DND-41 (cell line): ENCODE measurements around the gene TEC.
A peak's percentile ranks its signal among the peaks of the same experiment; 100 is the strongest.

Source experiments
- ATAC-seq: fragments of 200-7000 bp; cut with Tn5 transposase; 3 replicates; pipeline ENCODE4 v1.9.1; 2021; ENCODE audit warnings: low read depth; ENCODE audit not compliant: insufficient read depth
- DNase-seq: peaks from one replicate; pipeline ENCODE4 v3.0.0-alpha.2; 2020
- H2AFZ ChIP-seq: 2 replicates; pipeline ENCODE4 v1.6.0; 2012; ENCODE audit warnings: low read depth, low read length
- H3K27ac ChIP-seq: 2 replicates; pipeline ENCODE4 v1.5.1; 2012; ENCODE audit warnings: low read length, inconsistent platforms
- H3K27me3 ChIP-seq: fragments of 200-600 bp; sonication (generic); 2 replicates; pipeline ENCODE4 v1.6.0; 2012; ENCODE audit warnings: low read length, mild to moderate bottlenecking, inconsistent platforms; ENCODE audit not compliant: insufficient read depth, poor library complexity
- H3K36me3 ChIP-seq: 2 replicates; pipeline ENCODE4 v1.5.1; 2012; ENCODE audit warnings: low read length, inconsistent platforms; ENCODE audit not compliant: insufficient read depth
- H3K4me1 ChIP-seq: 2 replicates; pipeline ENCODE4 v1.5.1; 2012; ENCODE audit warnings: mild to moderate bottlenecking, low read length; ENCODE audit not compliant: insufficient read depth
- H3K4me2 ChIP-seq: 2 replicates; pipeline ENCODE4 v1.6.0; 2012; ENCODE audit warnings: mild to moderate bottlenecking, moderate library complexity, low read length, inconsistent platforms; ENCODE audit not compliant: insufficient read depth
- H3K4me3 ChIP-seq, 2 experiments: fragments of 200-600 bp in 1 of 2; shearing (Covaris generic) in 1 of 2; 2 replicates each; pipeline ENCODE4 v1.5.1; 2012 to 2016; ENCODE audit warnings: inconsistent platforms in 2 of 2, low read length in 2 of 2, mild to moderate bottlenecking in 2 of 2, low read depth in 1 of 2, moderate library complexity in 1 of 2
- H3K79me2 ChIP-seq: 2 replicates; pipeline ENCODE4 v1.6.0; 2012; ENCODE audit warnings: low read length, inconsistent platforms; ENCODE audit not compliant: insufficient read depth
- H3K9ac ChIP-seq: 2 replicates; pipeline ENCODE4 v1.6.0; 2012; ENCODE audit warnings: low read depth, mild to moderate bottlenecking, inconsistent platforms, low read length, moderate library complexity
- H3K9me3 ChIP-seq: 2 replicates; pipeline ENCODE4 v1.5.1; 2012; ENCODE audit warnings: low read length, moderate library complexity, mild to moderate bottlenecking, inconsistent platforms; ENCODE audit not compliant: insufficient read depth, severe bottlenecking
- H4K20me1 ChIP-seq: 2 replicates; pipeline ENCODE4 v1.6.0; 2012; ENCODE audit warnings: low read length; ENCODE audit not compliant: insufficient read depth
- CTCF ChIP-seq: IDR thresholded peaks from 2 replicates; pipeline ENCODE4 v1.5.1; 2012; ENCODE audit warnings: borderline replicate concordance, low read length, moderate library complexity, mild to moderate bottlenecking; ENCODE audit not compliant: poor library complexity, severe bottlenecking; ENCODE audit errors: extremely low read depth
- EZH2 ChIP-seq: IDR thresholded peaks from 3 replicates; pipeline ENCODE4 v1.6.1; 2012; ENCODE audit warnings: borderline replicate concordance, low read depth, mild to moderate bottlenecking, moderate library complexity, low read length, inconsistent platforms; ENCODE audit not compliant: severe bottlenecking

The TEC gene

DNA sequence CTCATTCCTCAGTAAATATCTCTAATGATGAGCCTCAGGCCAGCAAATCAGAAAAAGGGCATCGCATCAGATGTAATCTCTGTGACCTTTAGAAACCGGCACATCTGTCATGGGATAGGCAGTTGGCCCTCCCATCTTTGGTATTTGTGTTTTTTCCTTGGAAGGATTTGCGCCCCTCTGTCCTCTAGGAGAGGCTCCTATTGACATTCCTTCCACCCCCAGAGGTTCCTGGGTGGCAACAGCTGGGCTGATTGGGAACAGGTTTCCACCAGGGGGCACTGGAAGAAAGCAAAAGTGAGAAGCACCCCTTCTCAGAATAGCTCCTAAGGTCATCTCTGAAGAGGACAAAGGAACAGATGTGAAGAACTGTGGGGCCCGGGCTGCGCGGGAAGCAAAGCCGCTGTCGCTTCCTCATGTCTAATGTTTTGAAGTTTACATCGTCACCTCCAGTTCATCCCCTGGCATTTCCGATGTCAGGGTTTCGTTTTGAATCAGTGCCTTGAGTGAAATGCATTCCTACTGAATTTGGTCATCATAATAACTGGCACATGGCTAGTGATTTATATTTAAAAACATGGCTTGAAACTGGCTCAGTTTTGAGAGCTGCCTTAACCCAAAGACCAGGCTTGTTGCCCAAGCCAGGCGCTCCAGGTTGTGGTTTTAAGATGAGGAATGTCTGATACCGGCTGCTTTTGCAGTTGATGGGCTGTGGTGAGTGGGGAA, 141.8 kb downstream of the TEC start:
- H4K20me1 ChIP-seq: no peaks in the 10 kb centered on the region
- no peak overlapping the region for H3K4me3 ChIP-seq
- H2AFZ ChIP-seq: no peak overlapping the region
- H3K36me3 ChIP-seq: no peaks in the 10 kb centered on the region
- H3K9me3 ChIP-seq: no peaks in the 10 kb centered on the region
- H3K9ac ChIP-seq: no peak overlapping the region
- DNase-seq (peak; percentile 18), ATAC-seq (0 out of 3 replicates have a peak, but pooled peaks have one; percentile 42)
- no peak overlapping the region for H3K4me2 ChIP-seq
- H3K4me1 ChIP-seq: no peaks in the 10 kb centered on the region
- H3K27me3 ChIP-seq: peaks cover 5% of the 10 kb centered on the region
- H3K27ac ChIP-seq: no peak overlapping the region
- TF ChIP-seq CTCF (peak; percentile 47), EZH2 (no peak)
- no peaks in the 10 kb centered on the region for H3K79me2 ChIP-seq

GRCh38 chr4:48127231-48127630, 142.4 kb downstream of the TEC start:
- no peak for ATAC-seq
- Histone ChIP-seq H3K4me2 (no peak overlapping the region), H3K36me3 (no peaks in the 10 kb centered on the region), H3K27me3 (peaks cover 5% of the 10 kb centered on the region), H3K4me3 (no peak overlapping the region), H4K20me1 (no peaks in the 10 kb centered on the region), H3K79me2 (no peaks in the 10 kb centered on the region), H3K9ac (no peak overlapping the region), H3K4me1 (no peaks in the 10 kb centered on the region), H2AFZ (no peak overlapping the region), H3K27ac (no peak overlapping the region), H3K9me3 (no peaks in the 10 kb centered on the region)
- no peak for DNase-seq
- no peak for TF ChIP-seq CTCF
- TF ChIP-seq EZH2: no peak

GRCh38 chr4:48126621-48127020, 143.0 kb downstream of the TEC start:
- Histone ChIP-seq H3K4me2 (no peak overlapping the region), H3K27ac (no peak overlapping the region)

More at GRCh38 chr4:48126621-48127020, 143.0 kb downstream of the TEC start:
- H3K4me3 ChIP-seq: no peak overlapping the region
- no peaks in the 10 kb centered on the region for H3K79me2 ChIP-seq
- H3K36me3 ChIP-seq: no peaks in the 10 kb centered on the region
- H3K9me3 ChIP-seq: no peaks in the 10 kb centered on the region
- no peaks in the 10 kb centered on the region for H4K20me1 ChIP-seq
- H3K9ac ChIP-seq: no peak overlapping the region
- no peak for TF ChIP-seq EZH2
- TF ChIP-seq CTCF: no peak
- ATAC-seq (no peak), DNase-seq (no peak)
- peaks cover 2% of the 10 kb centered on the region for H3K27me3 ChIP-seq
- H2AFZ ChIP-seq: no peak overlapping the region
- no peaks in the 10 kb centered on the region for H3K4me1 ChIP-seq
